Osteocyte (in vitro differentiated cells): ENCODE data around the gene NFKB1. TPM values are rescaled to one million over a fixed set of nuclear protein-coding genes. Genes with fewer than 3 reads are reported as not detected.

Experiments
- DNase-seq: peaks from one replicate; pipeline ENCODE4 v3.0.0; 2021; ENCODE audit warnings: mixed read lengths; ENCODE audit not compliant: unreplicated experiment; ENCODE audit errors: extremely low spot score
- H3K27ac Mint-ChIP-seq: one replicate; pipeline ENCODE4 v1.8.0; 2021; ENCODE audit warnings: mild to moderate bottlenecking, mixed read lengths; ENCODE audit not compliant: unreplicated experiment
- H3K27me3 Mint-ChIP-seq: one replicate; pipeline ENCODE4 v1.8.0; 2021; ENCODE audit warnings: mixed read lengths; ENCODE audit not compliant: unreplicated experiment
- H3K36me3 Mint-ChIP-seq: one replicate; pipeline ENCODE4 v1.8.0; 2021; ENCODE audit warnings: mixed read lengths; ENCODE audit not compliant: unreplicated experiment
- H3K4me1 Mint-ChIP-seq: one replicate; pipeline ENCODE4 v1.8.0; 2021; ENCODE audit warnings: mixed read lengths; ENCODE audit not compliant: unreplicated experiment
- H3K4me3 Mint-ChIP-seq: one replicate; pipeline ENCODE4 v1.8.0; 2021; ENCODE audit warnings: mild to moderate bottlenecking, moderate library complexity, mixed read lengths; ENCODE audit not compliant: unreplicated experiment
- H3K9me3 Mint-ChIP-seq: one replicate; pipeline ENCODE4 v1.8.0; 2021; ENCODE audit warnings: mixed read lengths; ENCODE audit not compliant: unreplicated experiment
- CTCF ChIP-seq: fragments of 200-600 bp; sonication (generic); IDR thresholded peaks from 2 replicates; pipeline ENCODE4 v1.5.0; 2021; ENCODE audit warnings: antibody characterized with exemption, mild to moderate bottlenecking, moderate library complexity
- total RNA-seq: library from RNA; stranded (reverse); gene quantifications from 2 replicates; pipeline ENCODE4 v1.2.1, GENCODE V29; 2021

NFKB1 gene
- total RNA-seq, 1 donor from 2014 or later: 27.9 TPM

DNA sequence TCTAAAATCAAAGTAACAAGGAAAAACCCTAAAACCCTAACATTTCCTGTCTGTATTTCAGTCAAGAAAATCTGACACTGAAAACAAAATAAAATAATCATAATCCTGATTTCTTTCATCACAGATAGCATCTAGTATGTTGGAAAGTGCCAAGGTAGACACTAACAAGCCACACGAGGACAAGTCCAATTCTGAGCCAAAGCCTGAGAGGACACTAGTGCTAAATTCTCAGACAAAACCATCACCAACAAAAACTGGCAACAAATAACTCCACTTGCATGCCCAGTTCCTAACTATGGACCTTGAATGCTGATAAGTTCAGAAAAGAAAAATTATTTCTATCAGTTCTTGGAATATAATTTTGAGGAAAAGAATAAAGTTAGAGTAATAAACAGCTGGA is 146.0 kb downstream of the NFKB1 start:
- Mint-ChIP-seq H3K27me3 (no peaks in the 10 kb centered on the region), H3K9me3 (no peaks in the 10 kb centered on the region), H3K4me1 (no peaks in the 10 kb centered on the region), H3K4me3 (no peak overlapping the region), H3K27ac (no peak overlapping the region), H3K36me3 (peaks cover 31% of the 10 kb centered on the region)
- TF ChIP-seq CTCF: no peak
- no peak for DNase-seq

DNA sequence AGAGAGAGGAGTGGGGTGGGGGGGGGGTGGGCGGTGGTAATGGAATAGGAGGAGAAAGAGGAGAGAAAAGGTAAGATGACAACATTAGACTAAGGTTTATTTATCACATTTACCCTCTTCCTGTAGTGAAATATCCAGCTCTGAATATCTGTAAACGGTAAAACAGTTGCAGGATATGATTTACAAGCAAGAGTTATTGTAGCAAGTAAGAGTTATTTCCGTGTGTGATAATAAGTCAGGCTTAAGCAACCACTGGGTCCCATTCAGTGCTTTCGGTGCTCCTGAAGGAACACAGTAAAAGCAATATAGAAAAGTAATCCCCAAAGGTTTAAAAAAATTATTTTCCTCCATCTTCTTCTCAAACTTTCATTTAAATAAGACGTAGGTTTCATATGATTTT is 156.0 kb downstream of the NFKB1 start:
- TF ChIP-seq CTCF: no peak
- Mint-ChIP-seq H3K4me3 (no peak overlapping the region), H3K27ac (no peak overlapping the region), H3K36me3 (peaks cover 3% of the 10 kb centered on the region), H3K4me1 (no peaks in the 10 kb centered on the region), H3K9me3 (no peaks in the 10 kb centered on the region), H3K27me3 (no peaks in the 10 kb centered on the region)
- no peak for DNase-seq

GRCh38 chr4:102663073-102663472 is 161.9 kb downstream of the NFKB1 start:
- Mint-ChIP-seq H3K27me3 (no peaks in the 10 kb centered on the region), H3K27ac (no peak overlapping the region), H3K9me3 (no peaks in the 10 kb centered on the region), H3K36me3 (peaks cover 18% of the 10 kb centered on the region), H3K4me1 (no peaks in the 10 kb centered on the region), H3K4me3 (no peak overlapping the region)
- TF ChIP-seq CTCF: no peak
- DNase-seq: no peak

DNA sequence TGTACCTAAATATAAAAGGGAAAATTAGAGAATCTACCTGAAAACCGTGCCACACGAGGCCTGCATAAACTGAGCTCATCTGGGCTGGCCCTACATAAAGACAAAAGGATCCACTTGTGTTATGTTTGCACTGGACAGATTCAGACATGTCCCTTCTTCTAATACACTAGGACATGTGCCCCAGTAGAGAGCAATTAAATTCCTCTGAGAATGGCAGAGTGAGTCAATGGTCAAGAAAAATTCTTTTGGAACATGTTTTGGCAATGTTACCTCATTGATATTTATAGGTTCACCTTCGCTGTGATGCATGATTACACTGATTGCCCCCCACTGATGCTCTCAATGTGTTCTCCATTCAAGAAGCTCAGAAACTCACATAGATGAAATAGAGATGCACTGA is 164.4 kb downstream of the NFKB1 start:
- Mint-ChIP-seq H3K4me3 (no peak overlapping the region), H3K27ac (no peak overlapping the region)

More for the DNA sequence above, 164.4 kb downstream of the NFKB1 start:
- DNase-seq: no peak
- TF ChIP-seq CTCF: no peak
- no peaks in the 10 kb centered on the region for H3K27me3 Mint-ChIP-seq
- no peaks in the 10 kb centered on the region for H3K9me3 Mint-ChIP-seq
- H3K4me1 Mint-ChIP-seq: no peaks in the 10 kb centered on the region
- peaks cover 22% of the 10 kb centered on the region for H3K36me3 Mint-ChIP-seq

Other genes with a start within 250 kb of the NFKB1 start
- 1.0 and 1.5 TPM in 2 replicates for gene SLC39A8, start 155.9 kb upstream of the NFKB1 start, total RNA-seq